AG08396 (cell line): ENCODE measurements around the gene ELF1.
A peak's percentile ranks its signal among the peaks of the same experiment; 100 is the strongest.
"Not testable (repeated sequence)": the region's sequence is repeated elsewhere in the genome, so short reads cannot be mapped to it uniquely, and the experiment has no call there.

Experiments used
- DNase-seq: peaks from one replicate; pipeline ENCODE4 v3.0.0; 2012; ENCODE audit warnings: low spot score, mixed read lengths

Gene ELF1

DNA sequence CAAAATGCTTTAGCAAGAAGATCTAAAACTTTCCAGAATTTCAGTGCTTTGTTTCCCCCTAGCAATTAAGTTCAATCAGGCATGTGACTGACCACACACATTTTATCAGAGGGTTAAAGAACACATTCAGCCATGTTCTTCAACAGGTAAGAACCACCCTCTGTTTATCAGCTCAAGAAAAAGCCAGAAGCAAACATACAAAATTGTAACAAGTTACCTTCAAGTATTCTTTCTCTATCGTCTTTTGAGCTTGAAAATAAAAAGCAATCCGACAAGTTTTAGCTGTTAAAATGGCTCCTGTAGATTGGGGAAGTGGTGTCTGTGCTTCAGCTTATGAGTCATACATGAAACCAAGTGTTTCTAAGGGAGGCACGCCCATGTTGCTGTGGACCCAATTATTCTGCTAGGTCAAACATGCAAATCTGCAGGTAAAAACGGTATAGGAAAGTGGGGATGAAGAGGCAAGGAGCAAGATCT lies at the start of gene ELF1:
TSS of gene ELF1 (minus strand) at position 306 of the 477 bp plus-strand sequence. CDS start 37,262 bp downstream, outside the sequence.
- DNase-seq = peak; percentile 41

DNA sequence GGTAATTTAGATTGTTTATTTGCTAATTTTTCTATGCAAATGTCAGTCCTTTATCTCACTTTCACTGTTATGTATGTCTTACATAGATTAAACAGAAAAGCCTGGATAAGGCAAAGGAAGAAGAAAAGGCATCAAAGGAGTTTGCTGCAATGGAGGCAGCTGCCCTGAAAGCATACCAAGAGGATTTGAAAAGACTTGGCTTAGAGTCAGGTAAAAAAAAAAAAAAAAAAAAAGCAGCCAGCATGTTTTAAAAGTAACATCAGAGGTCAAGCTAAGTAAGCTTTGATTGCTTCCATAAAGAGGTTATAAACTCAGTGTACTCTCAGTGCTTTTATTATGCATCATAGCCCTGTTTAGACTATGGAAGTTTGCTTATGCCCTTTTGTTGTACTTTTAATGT lies 46.0 kb upstream of the ELF1 start:
- DNase-seq = peak; percentile 38

DNA sequence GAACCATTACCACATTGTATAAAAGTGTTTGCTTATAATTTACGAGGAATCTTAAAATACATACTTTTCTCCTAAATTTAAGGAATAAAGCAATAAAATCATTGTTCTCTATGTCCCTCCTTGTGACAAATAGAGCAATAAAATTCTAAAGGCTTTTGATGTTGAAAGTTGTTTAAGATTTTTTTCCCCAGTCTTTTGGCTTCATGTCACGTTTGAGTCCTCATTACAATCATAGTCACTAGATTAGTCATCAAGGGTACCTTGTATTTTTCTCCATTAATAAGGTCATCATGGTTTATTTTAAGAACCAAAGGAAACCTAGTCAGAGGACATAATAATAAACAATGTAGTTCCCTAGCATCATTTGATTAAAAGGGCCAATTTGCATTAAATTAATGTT lies 45.4 kb upstream of the ELF1 start:
- DNase-seq = peak; percentile 55

DNA sequence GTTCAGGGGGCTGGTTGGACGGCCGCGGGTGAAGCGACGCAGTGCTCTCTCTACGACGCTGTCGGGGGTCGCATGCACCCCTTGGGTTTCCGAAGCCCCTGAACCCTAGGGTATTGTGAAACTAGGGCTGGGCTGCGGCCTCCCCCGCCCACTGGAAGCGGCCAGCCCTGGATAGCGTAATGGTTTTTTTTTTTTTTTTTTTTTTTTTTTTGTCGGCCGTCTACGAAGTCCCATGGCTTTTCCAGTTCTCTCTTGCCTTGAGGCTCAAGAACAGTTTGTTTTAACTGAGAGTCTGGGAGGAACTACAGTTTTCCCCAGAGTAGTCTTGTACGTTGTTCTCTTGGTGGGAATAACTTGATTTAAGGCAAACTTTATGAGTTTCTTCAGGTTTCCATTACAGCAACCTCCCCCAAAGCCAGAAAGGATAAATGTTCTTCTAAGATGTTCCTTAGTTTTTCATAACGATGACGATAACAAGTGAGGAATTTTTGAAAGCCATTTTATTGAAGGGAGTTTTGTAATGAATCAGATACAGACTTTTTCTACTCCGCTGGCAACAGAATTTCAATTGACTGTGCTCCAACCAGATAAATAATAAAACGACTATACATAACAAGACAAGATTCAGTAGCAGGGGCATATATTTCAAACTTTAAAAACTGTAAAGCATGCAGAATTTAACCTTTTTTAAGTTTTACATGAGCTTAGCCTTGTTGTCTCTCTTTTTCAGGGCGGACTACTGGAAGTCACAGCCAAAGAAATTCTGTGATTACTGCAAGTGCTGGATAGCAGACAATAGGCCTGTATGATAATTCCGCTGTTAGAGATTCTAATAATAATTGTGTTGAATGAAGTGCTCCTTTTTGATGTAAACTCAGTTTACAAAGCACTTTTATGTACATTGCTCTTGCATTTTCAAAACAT lies 43.1 kb upstream of the ELF1 start:
- DNase-seq = peak; percentile 62

DNA sequence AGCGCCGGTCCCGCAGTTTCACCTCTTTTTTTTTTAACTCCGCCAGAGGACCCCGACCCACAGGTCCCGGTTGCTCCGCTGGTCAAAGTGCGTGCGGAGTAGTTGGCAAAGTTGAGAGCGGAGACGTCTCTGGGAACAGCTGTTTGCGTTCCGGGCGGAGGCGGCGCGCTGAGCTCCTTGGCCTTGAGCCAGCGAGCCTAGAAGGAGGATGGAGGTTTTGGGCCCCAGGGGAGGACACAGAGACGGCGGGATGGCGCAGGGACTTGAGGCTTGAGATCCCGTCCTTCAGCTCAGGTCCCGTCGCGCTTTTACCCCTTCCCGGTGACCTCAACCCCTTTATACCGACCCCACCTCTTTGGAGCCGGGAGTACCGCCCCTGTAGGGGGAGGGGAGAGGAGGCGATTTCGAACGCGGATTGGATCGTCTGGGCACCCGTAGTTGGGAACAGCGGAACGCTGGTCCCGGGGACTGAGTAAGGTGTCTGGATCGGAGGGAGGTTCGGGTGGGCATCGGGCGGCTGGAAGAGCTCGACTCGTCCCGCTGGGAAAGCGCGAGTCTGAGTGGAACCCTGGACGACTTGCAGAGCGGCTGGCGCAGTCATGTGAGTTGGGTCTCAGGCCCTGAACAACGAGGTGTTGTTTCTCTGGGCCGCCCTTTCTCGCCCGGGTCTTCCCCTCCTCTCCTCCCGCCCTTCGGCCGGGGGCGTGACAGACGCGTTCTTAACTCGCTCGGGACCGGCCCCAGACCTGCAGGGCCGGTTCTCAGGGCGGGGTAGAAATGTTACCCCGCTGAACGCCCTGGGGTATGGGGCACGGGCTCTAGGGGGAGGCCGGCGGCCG lies 42.2 kb upstream of the ELF1 start, which contains the start of gene WBP4:
TSS of gene WBP4 (plus strand) at position 435 of the 839 bp plus-strand sequence. CDS start at position 600, 165 bp downstream.
- DNase-seq = peak; percentile 83

DNA sequence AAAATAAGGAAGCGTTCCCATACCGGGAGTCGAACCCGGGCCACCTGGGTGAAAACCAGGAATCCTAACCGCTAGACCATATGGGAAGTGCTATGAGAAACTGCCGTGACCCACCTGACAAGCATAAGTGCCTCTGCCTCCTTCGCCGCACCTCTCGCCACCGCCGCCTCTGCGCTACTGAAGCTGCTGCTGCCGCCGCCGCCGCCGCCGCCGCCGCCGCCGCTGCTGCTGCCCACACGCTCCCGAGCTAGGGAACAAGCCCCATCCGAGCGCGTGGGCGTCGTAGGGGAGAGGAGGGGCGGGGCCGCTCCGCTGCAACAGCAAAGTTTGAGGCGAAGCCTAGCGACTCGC lies 41.6 kb upstream of the ELF1 start:
- DNase-seq = peak; percentile 62

DNA sequence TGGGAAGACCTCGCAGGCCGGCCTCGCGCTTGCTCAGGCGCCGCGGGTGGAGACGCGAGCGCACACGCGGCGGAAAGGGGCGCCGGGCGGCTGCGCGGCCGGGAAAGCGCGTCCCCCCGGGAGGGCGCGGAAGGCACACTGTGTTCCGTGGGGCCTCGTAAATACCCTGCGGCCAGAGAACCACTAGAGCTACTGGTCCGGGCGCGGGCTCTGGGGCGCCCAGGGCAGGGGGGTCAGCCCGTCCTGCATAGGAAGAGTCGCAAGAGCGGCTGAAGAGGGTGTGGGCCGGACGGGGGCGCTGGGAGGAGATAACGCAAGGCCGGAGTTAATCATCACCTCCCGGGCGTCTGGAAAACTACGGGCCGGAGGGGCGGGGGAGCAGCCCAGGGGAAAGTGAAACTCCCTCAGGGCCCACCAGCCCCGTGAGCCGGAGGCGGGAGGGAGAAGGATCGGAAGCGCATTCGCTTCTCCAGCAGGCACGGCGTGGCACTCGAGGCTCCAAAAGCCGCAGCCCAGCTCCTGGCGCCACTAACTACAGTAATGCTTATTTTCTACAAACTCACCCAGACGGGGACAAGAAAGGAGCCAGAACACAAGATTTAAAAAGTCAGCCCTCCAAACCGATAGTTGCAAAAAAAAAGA lies 41.1 kb upstream of the ELF1 start:
- peak; percentile 82 for DNase-seq

DNA sequence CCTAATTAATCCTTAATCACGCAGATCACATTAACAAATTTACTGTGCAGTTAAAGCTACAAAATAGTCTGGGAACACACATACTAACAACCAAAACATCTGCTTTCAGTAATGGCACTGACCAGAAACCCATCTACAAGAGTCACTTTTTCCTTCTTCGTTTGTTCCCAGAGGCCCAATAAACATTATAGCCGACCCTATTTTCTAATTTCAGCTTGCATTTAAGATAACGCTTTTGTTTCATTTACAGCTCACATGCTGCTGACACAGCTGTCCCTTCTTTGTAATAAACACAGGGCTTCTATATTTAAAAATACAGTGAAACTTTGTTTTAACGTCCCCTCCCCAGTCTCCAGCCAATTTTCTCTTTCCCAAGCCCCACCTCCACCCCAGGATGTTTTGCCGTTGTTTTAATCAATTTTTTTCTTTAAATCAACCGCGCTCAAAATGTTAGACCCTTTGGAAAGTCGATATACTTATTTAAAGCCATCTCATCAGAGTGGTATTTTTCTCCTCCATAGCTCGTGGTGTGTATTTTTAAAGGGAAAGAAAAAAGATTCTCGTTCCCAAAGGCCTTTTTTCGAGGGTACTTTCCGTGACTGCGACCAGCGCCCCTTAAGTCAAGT lies 40.5 kb upstream of the ELF1 start:
- no peak for DNase-seq

DNA sequence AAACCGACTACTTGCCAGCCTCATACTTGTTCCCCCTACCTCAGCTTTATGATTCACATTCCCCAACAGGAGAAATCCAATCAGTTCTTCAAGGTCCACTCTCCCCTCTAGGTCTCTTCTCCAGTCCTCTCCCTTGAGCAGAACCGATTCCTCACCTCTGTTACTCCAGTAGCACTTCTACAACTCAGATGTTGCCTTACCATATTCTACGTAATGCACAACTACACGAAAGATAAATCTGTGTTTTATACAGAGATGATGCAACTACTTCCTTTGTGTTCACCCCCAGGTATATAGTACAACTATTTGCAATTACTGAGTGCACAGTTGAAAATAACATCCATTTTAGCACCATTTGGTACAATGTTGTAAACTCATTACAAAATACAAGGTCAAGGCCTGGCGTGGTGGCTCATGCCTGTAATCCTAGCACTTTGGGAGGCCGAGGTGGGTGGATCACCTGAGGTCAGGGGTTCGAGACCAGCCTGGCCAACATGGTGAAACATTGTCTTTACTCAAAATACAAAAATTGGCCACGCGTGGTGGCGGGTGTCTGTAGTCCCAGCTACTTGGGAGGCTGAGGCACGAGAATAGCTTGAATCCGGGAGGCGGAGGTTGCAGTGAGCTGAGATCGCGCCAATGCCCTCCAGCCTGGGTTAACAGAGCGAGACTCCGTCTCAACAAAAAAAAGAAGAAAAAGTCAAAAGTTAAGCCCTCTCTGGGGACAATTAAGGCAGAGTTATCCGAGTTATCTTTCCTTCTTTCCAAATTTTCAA lies 39.4 kb upstream of the ELF1 start:
- no peak for DNase-seq

DNA sequence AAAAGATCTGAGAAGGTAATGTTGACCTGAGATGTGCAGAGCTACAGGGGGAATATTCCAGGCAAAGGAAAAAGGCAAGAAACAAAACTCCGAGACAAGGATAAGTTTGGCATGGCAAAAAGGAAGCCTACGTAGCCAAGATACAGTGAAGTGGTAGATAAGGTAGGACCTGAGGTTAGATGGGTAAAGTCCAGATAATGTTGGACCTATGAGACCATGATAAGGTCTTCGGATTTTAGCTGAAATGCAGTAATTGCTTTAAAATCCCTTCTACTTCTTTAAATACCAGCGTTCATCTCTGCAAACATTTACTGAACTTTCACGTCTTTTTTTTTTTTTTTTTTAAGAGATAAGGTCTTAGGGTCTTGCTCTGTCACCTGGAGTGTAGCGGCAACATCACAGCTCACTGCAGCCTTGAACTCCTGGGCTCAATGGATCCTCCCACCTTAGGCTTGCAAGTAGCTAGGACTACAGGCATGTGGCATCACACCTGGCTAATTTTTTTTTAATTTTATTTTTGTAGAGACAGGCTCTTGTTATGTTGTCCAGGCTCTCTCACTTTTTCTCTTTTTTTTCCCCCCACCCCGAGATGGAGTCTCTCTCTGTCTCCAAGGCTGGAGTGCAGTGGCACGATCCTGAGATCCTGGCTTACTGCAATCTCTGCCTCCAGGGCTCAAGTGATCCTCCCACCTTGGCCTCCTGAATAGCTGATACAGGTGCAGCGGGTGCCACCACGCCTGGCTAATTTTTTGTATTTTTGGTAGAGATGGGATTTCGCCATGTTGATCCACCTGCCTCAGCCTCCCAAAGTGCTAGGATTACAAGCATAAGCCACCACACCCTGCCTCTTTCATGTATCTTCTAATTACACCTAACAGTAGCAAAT lies 38.0 kb upstream of the ELF1 start:
- no peak for DNase-seq

DNA sequence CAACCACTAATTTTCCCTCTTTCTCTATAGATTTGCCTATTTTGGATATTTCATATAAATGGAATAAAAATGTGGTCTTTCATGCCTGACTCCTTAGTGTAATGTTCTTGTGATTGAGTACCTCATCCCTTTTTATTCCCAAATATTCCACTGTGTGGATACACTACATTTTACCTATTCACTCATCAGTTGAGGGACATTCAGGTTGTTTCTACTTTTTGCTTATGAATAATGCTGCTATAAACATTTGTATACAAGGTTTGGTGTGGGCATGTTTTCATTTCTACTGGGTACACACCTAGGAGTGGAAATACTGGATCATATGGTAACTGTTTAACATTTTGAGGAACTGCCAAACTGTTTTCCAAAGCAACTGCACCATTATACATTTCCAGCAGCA lies 37.1 kb upstream of the ELF1 start:
- DNase-seq = no peak

DNA sequence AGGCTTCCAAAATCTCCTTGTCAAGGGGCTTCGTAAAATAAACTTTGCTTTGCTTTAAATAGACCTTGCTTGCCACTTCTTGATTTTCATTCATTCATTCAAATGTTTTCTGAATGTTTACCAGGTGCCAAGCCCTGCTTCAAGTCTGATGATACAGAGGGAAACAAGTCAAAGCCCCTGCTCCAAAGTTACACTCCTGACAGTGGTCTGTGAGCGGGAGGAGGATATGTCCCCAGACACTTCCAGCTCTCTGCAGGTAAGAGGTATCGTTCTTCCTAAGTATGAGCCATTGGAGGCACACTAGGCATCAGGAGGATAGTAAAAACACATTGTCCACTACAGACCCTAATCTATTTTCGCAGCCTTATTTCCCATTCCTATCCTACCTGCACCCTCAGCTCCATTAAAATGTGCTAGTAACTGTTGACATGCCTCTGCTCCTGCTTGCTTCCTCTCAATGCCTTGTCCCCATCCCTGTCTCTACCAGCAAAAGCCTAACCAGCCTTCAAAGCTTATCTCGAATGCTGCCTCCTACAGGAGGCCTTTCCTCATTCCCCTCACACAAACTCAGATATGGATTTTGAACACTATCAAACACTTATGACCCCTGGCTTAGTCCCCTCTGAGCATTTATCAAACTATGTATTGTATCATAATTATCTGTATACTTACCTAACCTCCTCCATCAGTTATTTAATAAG lies 36.0 kb upstream of the ELF1 start:
- DNase-seq = no peak

DNA sequence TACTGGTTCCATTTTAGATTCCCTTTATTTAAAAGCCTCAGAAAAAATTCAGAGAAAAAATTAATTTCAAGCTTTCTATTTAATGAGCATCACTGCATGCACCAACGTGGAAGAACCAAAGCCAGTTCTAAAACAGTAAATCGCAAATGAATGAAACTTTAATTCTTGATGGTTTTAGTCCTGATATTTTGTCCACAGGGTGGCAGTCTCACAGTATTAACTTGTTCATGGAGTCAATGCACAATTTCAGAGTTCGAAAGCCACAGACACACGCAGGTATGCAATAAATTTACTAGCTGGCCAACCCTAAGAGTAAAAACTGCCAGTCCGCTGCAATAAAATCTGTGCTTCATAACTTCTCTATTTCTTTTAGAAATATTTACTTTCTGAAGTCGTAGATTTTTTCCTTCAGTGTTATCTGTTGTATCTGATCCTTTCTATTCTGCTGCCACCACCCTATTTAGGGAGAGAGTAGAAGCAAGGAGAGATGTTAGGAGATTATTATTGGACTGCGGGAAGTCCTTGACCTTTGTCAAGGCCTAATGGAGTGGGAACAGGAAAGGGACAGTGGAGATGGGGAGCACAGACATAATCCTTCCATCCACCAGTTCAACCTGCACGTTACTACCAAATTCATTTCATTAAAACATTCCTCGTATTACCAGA lies 35.2 kb upstream of the ELF1 start:
- DNase-seq = peak; percentile 21

DNA sequence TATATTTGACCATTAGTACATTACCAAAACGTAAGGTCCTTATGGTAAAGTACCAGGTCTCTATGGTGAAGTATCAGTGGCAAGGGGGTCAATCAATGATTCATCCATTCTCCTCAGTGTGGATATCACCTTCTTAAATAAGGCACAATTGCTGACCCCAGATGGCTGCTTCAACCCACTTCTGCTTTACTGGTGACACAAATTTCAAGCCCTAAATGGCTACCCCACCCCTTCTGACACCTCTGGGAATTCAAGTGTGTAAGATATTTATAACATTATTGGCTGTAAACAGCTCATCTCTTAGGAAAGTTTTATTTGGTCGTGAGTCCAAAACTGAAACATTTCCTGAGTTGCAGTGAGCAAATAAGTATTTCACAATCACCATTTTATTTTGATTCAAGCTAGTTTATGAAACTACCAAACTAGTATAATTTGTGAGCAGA lies 34.3 kb upstream of the ELF1 start:
- DNase-seq = no peak

DNA sequence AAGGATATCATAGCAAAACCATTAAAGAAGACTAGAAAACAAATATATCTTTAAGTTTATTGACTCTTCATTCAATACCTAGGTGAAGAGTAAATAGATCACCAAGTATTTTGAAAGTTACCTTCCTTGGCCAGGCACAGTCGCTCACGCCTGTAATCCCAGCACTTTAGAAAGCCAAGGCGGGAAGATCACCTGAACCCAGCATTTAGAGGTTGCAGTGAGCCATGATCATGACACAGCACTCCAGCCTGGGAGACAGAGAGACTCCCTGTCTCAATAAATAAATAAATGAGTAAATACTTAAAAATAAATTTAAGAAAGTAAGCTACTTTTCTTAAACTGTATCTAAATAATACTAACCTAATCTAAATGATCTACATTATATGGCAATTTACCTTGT lies 33.3 kb upstream of the ELF1 start:
- DNase-seq = no peak

DNA sequence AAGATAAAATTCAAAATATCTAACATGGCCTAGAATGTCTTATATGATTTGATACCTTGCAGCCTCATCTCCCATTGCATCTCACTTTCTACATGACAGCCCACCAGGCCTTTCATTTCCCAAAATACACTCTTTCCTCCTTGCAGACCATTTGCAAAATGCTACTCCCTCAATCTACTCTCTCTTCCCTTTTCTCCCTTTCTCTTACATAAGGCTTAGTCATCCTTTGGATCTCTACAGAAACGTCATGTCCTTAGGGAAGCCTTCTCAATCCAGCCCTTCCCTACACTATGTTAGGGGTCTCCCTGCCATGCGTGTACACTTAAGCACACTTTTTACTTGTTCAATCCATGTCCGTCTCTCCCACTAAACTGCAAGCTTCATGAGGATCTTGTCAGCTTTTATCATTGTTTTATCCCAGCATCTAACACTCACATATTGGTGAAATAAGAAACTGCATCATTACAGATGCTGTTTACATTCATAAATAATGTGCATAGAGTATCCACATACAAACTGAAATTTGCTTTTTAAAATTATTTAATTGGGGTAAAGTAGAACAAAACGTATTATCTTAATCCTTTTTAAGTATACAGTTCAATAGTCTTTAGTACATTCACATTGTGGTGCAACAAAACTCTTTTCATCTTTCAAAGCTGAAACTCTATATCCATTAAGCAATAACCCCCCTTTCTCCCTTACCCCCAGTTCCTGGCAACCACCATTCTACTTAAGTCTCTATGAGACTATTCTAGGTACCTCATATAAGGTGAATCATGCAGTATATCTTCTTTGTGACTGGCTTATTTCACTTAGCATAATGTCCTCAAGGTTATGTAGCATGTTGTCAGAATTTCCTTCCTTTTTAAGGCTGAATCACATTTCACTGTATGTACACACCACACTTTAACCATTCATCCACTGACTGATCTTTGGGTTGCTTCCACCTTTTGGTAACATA lies 30.6 kb upstream of the ELF1 start:
- no peak for DNase-seq

DNA sequence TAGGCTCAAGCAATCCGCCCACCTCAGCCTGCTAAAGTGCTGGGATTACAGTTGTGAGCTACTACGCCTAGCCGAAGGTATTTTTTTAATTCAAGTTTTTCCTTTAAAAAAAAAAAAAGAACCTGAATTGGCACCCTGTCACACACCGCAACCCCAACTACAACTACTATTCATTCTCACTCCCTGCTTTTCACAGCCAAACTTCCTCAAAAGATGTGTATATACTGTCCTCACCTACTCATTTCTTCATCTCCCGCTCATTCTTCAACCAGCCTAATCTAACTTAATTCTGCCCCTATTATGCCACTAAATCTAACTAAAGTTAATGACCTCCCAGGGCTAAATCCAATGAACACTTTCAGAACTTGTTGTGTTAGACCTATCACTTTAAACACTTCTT lies 29.5 kb upstream of the ELF1 start:
- DNase-seq = no peak

DNA sequence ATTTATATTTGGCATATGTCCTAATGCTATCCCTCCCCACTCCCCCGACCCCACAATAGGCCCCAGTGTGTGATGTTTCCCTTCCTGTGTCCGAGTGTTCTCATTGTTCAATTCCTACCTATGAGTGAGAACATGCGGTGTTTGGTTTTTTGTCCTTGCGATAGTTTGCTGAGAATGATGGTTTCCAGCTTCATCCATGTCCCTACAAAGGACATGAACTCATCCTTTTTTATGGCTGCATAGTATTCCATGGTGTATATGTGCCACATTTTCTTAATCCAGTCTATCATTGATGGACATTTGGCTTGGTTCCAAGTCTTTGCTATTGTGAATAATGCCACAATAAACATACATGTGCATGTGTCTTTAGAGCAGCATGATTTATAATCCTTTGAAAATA lies 23.3 kb upstream of the ELF1 start:
- DNase-seq = not testable (repeated sequence)
